Omental fat pad (tissue), 4 donors: ENCODE results near the gene LPXN. TPM values are rescaled to one million over a fixed set of nuclear protein-coding genes. Genes with fewer than 3 reads are reported as not detected.

Experiments used
- ATAC-seq: fragments of 150-250 bp; one replicate; pipeline ENCODE4 v1.9.1; 2016; ENCODE audit warnings: mild to moderate bottlenecking, moderate library complexity; ENCODE audit not compliant: low FRiP score
- DNase-seq: peaks from one replicate; pipeline ENCODE4 v3.0.0-alpha.2; 2019; ENCODE audit warnings: low spot score
- CTCF ChIP-seq, 3 donors: fragments of 450-650 bp; IDR thresholded peaks; one replicate each; pipeline ENCODE4 v1.5.1; 2016 to 2017; ENCODE audit warnings: antibody characterized with exemption in 3 of 3, mild to moderate bottlenecking in 3 of 3, moderate library complexity in 2 of 3
- total RNA-seq, 4 donors: library from RNA; depleted of rRNA; stranded (reverse); fragments of >200 nt; gene quantifications; one replicate each; pipeline ENCODE4 v1.1.0, GENCODE V29; 2016

LPXN gene
- total RNA-seq, 4 donors from 2014 or later: 9.8 to 40.7 (median 15.1) TPM

GRCh38 chr11:58507355-58507754, 68.3 kb downstream of the LPXN start:
- TF ChIP-seq CTCF (IDR thresholded peaks at IDR 0.05): no peak
- ATAC-seq (no peak), DNase-seq (no peak)

GRCh38 chr11:58506935-58507334, 68.7 kb downstream of the LPXN start:
- ATAC-seq (no peak), DNase-seq (no peak)
- TF ChIP-seq CTCF (IDR thresholded peaks at IDR 0.05): no peak

- no peak for ATAC-seq
- TF ChIP-seq CTCF (IDR thresholded peaks at IDR 0.05): no peak
- no peak for DNase-seq
Measured at GRCh38 chr11:58505849-58506248, 69.8 kb downstream of the LPXN start.

- DNase-seq (no peak), ATAC-seq (no peak)
- no peak for TF ChIP-seq CTCF (IDR thresholded peaks at IDR 0.05)
Measured at GRCh38 chr11:58504232-58504631, 71.4 kb downstream of the LPXN start.

GRCh38 chr11:58503361-58503856, 72.2 kb downstream of the LPXN start:
- no peak for DNase-seq
- no peak for TF ChIP-seq CTCF (IDR thresholded peaks at IDR 0.05)

GRCh38 chr11:58502004-58502403, 73.7 kb downstream of the LPXN start:
- ATAC-seq: no peak

More at GRCh38 chr11:58503361-58503856, 72.2 kb downstream of the LPXN start:
- no peak for ATAC-seq

More at GRCh38 chr11:58502004-58502403, 73.7 kb downstream of the LPXN start:
- DNase-seq: no peak
- no peak for TF ChIP-seq CTCF (IDR thresholded peaks at IDR 0.05)
